Fibroblast of peridontal ligament (primary cell): ENCODE data around the gene COL11A2.
A peak's percentile ranks its signal among the peaks of the same experiment; 100 is the strongest.
"Not testable (repeated sequence)": the region's sequence is repeated elsewhere in the genome, so short reads cannot be mapped to it uniquely, and the experiment has no call there.

ENCODE experiments used
- DNase-seq: peaks from one replicate; pipeline ENCODE4 v3.0.0-alpha.2; 2010; ENCODE audit errors: extremely low read depth

The COL11A2 gene

GRCh38 chr6:33156561-33156960 lies 35.7 kb downstream of the COL11A2 start:
- DNase-seq, result no peak

GRCh38 chr6:33154349-33154748 lies 37.9 kb downstream of the COL11A2 start:
- DNase-seq, result no peak

- no peak for DNase-seq
Observed at GRCh38 chr6:33151050-33151449, 41.2 kb downstream of the COL11A2 start.

GRCh38 chr6:33150560-33150959 lies 41.7 kb downstream of the COL11A2 start:
- DNase-seq, result not testable (repeated sequence)

- DNase-seq, result peak; percentile 82
Observed at GRCh38 chr6:33147807-33148666, 44.2 kb downstream of the COL11A2 start.

GRCh38 chr6:33144373-33144772 lies 47.9 kb downstream of the COL11A2 start:
- DNase-seq, result no peak

- no peak for DNase-seq
Observed at GRCh38 chr6:33143113-33143770, 49.0 kb downstream of the COL11A2 start.

- DNase-seq, result no peak
Observed at GRCh38 chr6:33142501-33143070, 49.7 kb downstream of the COL11A2 start.

GRCh38 chr6:33140556-33140955 lies 51.7 kb downstream of the COL11A2 start:
- no peak for DNase-seq

- peak; percentile 30 for DNase-seq
Observed at GRCh38 chr6:33139596-33140206, 52.6 kb downstream of the COL11A2 start.

- no peak for DNase-seq
Observed at GRCh38 chr6:33136310-33136900, 55.9 kb downstream of the COL11A2 start.

- peak; percentile 34 for DNase-seq
Observed at GRCh38 chr6:33132081-33132524, 60.2 kb downstream of the COL11A2 start.

- no peak for DNase-seq
Observed at GRCh38 chr6:33128318-33128717, 63.9 kb downstream of the COL11A2 start.

GRCh38 chr6:33126101-33126714 lies 66.1 kb downstream of the COL11A2 start:
- peak; percentile 39 for DNase-seq

GRCh38 chr6:33124947-33125346 lies 67.3 kb downstream of the COL11A2 start:
- no peak for DNase-seq

GRCh38 chr6:33124525-33124901 lies 67.8 kb downstream of the COL11A2 start:
- DNase-seq, result no peak

- peak; percentile 68 for DNase-seq
Observed at GRCh38 chr6:33123732-33124524, 68.3 kb downstream of the COL11A2 start.

- no peak for DNase-seq
Observed at GRCh38 chr6:33123181-33123580, 69.1 kb downstream of the COL11A2 start.

GRCh38 chr6:33120001-33120400 lies 72.3 kb downstream of the COL11A2 start:
- DNase-seq, result no peak

- peak; percentile 68 for DNase-seq
Observed at GRCh38 chr6:33118525-33119123, 73.6 kb downstream of the COL11A2 start.
